Fibroblast of skin of back (primary cell): ENCODE data around the gene HS6ST2.

ENCODE experiments used
- DNase-seq: peaks from one replicate; pipeline ENCODE4 v3.0.0-alpha.2; 2013

HS6ST2 gene

DNA sequence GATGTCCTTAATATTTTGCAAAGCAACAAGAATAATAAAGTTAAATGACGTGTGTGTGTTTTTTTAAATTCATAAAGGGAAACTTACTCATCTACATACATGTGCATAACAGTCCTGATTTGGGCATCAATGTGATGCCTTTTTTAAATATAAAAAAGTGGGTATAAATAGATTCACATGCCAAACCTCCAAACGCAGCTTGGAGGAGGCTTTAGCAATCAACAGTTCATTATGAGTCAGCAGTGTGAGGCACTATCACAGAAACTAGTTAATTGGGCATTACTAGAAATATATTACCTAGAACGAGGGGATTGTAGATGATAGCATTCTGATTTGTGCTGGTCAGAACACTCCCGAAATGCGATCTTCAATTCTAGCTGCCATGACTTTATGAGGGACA is 115.1 kb downstream of the HS6ST2 start:
- no peak for DNase-seq

DNA sequence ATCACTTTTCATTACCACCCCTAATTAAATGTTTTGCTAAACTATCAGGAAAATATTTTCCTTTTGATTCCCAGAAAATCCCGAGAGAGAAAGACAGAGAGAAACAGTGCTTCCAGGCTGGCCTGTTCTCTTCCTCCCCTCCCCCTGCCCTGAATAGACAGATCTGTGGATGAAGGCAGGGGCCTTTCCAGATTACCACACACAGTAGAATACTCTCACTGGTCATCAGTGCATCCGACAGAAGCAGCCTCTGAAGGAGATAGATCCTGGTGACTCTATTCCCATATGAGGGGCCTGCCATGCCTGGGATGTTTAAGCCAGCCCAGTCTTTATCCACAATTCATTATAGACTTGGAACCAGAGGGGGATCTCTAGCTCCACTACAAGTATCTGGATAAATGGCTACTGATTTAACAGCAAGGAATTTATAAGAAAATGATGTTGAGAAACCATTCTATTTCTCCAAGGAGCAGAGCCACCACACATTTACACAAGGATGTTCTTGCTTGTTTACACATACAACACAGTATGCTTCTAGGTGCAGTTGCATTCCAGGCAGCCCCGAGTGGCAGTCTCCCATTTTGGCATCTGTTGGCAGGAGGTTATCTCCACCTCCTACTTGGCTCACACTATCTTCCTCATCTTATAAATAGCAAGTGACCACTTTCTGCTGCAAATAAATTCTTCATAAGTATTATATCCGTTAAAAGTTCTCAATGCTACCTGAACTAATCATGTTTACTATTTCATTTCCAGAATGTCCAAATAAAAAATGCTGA is 115.8 kb downstream of the HS6ST2 start:
- no peak for DNase-seq

DNA sequence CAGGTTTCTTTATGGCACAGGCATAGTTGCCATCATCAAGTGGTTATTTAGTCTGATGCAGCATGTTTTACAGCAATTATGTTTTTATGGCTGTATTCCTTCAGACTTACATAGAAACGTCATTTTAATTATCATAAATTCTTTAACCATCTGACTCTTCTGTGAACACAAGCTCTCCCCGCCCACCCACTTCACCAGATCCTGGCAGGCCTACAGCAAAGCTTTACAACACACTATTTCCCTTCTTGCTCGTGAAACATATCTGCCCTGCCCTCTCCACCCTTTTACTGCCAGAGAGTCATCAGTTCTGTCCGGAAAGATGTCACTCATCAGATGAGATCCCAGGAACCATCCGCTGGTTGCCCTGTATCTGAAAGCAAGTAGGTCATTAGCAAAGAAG is 120.5 kb downstream of the HS6ST2 start:
- DNase-seq, result no peak

DNA sequence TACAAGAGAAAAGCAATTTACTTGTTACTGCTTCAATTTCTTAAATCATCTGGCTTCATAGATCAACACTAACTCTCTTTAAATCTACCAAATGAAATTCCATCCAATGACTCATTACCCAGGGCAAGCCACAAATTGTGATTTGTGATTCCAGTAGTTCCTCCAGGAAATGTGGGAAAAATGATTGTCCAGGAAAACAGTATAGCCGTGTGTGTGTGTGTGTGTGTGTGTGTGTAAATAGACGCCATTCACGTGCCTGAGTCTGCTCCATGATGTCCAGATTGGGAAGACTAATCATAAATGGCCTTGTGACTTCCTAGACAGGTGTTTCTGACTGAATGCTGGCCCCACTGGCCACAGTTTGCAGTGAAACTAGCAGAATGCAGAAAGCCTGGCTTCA is 121.3 kb downstream of the HS6ST2 start:
- peak; percentile 82 for DNase-seq

DNA sequence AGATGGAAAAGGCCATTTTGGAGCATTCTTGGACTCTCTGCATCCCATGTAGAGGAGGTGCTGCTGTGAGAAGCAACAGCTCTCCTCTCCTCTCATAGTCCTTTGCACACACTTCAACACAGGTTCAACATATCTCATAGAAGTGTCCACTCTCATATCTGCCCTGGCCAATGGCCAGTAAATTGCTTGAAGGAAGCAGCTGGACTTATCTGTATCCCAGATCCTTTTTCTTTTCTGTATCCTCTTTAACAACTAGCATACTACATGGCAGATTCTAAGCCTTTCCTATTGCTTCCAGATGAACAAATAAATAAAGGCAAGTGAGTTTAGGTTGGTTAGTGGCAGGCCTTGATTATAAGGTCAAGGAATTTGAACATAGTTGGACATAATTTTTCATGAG is 122.0 kb downstream of the HS6ST2 start:
- DNase-seq, result no peak

DNA sequence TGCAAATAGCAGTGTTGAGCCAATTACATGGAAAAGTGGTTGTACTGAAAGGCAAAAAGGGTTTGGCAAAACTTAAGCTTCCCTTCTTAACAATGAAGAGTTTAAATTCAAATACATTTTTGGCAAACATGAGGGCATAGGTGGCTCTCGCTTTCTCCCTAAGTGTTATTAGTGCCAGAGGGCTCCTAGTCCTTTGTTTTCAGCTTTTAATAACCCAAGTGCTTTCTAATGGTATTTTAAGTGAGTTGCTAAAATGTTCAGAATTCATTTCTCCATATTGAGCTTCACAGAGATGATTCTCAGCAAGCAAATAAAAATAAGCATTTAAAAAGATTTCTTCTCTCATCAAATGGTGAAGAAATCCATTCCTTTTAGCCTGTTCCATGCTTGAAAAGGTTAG is 123.7 kb downstream of the HS6ST2 start:
- DNase-seq, result no peak

DNA sequence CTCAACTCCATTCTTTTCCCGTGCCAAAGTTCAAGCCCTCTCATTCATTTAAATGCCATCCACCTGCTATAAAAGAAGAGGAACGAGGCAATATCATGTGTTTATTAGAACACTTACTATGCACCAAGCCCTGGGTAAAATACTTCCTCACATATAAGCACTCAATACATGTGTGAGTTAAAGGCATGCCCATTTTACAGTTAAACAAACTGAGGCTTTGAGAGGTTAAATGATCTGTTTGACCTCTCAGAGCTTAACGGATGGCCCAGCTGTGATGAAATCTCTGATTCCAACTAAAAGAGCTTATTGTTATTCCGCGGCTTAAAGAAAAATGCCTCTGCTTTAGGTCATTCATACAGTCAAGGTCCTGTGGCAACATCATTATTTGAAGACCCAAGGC is 124.3 kb downstream of the HS6ST2 start:
- DNase-seq, result no peak

DNA sequence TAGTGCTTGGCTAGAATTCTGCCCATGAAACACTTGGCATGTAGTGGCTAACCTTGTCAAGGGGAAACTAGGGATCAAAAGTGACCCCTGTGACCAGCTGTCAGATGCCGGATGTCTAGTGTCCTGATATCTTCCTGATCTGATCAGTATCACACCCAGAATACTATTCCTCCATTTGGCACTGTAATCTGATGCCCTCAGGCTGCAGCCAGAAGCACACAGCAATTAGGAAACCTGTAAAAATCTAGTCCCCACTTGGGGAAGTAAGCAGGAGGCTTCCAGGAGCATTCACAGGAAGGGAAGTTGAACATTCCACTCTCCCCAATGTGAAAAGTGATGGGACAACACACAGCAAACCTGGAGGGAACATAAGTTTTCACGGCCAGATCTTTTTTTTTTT is 125.1 kb downstream of the HS6ST2 start:
- no peak for DNase-seq

DNA sequence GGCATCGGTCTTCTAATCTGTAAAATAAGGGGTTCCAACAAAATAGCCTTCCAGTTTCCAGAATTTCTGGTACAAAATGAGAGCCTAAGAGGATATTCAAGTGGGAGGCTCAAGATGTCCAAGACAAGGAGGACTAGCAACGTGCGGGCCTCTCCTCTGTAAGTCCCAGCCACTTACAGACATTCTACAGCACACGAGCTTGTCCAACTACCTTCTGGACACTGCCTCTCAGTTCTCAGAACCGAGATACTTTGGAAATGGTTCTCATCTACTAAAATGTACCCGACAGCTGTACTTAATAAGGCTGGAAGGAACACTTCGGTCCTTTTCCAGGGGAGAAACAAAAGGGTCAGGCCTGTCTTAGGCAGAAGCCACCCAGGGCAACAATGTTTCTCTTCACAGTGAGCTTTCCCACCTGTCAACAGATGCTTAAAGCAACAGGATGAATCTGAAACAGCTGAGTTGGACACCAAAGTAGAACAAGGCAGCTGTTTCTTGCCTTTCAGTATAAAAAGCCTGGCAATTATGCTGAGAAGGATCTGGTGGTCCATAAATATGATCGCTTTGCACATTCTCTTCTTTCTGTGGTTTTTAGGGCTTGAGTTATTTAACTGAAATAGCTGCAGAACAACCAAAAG is 127.0 kb downstream of the HS6ST2 start:
- no peak for DNase-seq

DNA sequence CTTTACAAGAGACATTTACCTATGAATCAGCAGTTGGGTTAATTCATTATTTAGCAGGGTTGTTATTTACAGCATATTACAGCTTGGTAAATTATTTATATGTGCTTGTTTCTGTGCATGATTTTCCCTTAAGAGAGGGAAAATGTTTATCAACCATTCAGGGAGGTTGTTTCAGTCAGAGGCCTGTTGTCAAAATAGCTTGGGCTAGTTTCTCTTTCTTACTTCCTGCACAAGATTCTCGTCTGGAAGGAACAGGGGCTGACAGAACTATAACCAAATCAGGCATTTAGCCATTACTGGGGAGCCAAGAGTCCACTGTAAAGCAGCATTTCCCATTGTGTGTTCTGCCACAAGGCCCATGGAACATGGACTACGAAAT is 135.8 kb downstream of the HS6ST2 start:
- DNase-seq, result no peak

DNA sequence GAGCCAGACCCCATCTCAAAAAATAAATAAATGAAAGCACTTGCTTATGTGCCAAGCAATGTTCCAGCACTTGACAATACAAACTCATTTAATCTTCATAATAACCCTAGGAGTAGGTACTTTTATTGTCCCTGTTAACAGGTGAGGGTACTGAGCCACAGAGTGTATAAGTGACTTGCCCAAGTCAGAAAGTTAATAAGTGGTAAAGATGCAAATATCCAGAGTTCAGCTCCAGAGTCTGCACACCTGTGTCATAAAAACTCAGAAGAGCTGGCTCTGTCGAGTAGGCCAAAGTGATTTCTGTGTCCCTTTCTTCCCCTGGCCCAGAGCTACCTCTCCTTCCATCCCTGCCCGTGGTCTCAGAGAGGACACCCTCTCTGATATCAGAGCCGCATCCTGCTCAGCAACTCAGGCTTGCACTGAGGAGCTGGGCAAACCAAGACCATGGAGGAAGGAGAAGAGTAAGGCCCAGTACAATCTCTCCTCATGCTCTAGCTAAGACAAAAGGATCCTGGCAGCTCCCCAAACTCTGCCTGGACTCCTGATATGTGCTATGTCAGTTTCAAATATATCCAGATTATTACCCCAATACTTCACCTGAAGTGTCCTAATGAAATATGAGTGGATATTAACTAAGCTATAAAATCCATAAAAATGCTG is 136.3 kb downstream of the HS6ST2 start:
- DNase-seq, result no peak

DNA sequence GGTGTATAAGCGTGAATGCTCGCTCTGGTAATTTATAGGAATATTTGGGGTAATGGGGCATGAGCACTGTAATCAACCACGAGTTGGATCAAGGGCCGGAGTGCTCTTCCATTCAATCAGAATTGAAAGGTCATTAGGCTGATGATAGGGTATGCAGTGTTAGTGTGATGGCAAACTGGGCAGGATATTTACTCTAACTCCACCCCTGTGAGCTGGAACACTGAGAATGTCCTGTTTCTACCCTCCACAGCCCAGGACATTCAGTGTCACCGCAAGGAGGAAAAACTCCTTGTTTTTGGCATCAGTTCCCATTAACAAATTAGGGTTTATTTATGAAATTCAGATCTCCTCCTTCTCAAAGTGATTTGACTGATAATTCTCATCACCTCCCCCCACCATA is 137.8 kb downstream of the HS6ST2 start:
- DNase-seq, result no peak

DNA sequence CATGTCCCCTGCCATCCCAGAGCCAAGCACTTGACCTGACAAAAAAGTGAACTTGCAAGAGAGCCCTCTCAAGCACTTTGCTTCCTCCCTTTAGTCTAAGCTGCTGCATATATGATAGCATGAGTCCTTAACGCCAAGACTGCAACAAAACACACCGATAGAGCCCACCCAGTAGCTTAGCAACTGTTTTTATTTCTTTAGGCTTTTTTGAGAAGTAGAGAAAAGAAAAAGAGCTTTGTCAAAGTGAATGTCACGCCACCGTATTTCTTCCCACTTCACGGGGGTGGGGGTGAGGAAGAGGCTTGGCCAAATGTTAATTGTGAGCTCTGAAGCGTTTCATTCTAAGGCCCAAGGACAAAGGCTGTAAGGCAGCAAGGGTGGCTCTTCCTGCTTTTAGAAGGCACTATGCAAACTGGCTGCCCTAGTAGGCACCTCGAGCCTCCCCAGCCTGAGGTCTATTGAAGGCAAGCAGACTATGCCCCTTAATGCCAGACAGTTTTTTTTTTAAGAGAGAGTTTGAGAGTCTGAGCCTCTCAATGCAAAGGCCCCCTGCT is 138.6 kb downstream of the HS6ST2 start:
- no peak for DNase-seq

DNA sequence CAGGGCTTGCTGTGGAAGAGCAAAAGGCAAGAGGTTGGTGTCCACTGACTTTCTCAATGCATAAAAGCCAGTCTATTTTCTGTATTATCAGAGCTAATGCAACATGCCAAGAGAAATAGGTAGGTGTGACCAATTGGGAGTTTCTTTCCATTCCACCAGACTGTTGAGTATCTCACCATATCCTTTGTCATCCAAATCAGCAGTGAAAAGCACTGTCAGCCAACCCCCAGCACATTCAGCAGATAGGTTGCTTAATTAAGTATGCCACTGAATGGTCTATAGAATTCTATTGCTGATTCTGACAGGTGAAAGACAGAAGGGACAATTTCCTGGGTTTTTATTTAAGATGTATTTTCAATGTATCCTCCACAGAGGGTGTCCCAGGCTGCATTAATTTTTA is 139.8 kb downstream of the HS6ST2 start:
- no peak for DNase-seq

DNA sequence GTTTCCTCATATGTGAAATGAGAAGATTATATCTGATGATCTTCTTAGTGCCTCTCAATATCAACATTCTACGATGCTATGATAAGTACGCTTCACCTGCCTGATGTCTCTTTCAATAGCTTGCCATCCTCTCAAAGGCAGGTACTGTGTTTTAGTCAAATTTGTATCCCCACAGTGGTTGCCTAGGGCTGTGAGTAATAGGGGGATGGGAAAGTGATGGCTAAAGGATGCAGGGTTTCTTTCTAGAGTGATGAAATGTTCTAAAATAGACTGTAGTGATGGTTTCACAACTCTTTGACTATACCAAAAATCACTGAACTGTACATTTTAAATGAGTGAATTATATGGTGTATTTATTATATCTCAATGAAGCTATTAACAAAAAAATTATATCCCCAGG is 142.8 kb downstream of the HS6ST2 start:
- DNase-seq, result no peak

DNA sequence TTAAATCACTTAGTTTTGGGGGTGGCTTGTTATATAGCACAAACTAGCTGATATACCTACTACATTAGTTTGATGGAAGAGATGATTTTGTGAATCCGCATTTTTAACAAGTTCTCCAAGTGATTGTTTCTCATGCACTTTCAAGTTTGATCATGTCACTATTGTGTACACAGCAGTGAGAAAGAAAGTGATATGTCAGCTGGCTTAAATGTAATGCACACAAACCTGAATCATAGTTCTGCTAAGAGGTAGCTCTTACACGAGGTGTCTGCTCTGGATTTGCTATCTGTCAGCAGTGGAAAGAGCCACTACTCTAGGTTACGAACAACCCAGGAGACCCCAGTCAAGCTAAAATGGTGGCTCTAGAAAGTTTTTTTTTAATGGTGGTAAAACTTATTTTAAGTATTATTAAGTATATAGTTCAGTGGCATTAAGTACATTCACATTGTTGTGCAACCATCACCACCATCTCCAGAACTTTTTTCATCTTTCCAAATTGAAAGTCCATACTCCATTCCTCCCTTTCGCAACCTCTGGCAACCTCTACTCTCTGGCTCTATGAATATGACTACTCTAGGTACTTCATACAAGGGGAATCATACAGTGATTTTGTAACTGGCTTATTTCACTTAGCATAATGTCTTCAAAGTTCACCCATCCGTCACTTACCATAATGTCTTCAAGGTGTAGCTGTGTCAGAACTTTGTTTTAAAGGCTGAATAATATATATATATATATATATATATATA is 147.3 kb downstream of the HS6ST2 start:
- no peak for DNase-seq

DNA sequence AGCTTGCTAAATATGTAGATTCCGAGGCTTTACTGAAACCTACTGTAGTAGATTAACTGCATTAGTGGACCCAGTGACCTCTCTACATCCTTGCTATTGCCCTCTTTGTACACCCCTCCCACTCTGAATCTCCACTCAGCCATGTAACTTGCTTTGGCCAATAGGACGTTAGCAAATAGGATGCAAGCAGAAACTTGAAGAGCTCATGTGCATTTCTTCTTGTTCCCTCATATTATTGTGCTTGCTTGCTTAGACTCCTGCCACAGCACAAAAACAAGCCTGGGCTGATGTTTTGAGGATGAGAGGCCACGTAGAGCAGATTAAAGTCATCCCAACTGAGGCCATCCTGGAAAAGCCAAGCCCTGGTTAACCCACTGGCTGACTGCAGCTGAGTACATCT is 147.9 kb downstream of the HS6ST2 start:
- no peak for DNase-seq

DNA sequence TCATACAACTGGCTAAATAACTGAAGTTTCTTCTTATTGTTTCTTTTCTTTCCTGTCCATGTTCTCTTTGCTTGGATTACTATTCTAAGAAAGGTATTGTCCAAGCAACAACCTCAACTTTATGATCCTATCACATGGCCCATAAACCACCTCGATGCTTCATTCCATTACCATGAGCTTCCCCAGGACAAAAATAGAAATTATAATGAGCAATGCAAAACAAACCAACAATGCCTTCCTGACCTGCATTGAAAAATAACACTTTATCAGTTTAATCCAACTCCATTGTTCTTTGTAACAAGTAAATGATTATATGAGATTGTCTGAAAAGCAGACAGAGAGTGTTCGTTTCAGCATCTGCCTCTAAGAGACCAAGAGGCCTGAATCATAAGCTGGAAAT is 148.8 kb downstream of the HS6ST2 start:
- DNase-seq, result no peak

DNA sequence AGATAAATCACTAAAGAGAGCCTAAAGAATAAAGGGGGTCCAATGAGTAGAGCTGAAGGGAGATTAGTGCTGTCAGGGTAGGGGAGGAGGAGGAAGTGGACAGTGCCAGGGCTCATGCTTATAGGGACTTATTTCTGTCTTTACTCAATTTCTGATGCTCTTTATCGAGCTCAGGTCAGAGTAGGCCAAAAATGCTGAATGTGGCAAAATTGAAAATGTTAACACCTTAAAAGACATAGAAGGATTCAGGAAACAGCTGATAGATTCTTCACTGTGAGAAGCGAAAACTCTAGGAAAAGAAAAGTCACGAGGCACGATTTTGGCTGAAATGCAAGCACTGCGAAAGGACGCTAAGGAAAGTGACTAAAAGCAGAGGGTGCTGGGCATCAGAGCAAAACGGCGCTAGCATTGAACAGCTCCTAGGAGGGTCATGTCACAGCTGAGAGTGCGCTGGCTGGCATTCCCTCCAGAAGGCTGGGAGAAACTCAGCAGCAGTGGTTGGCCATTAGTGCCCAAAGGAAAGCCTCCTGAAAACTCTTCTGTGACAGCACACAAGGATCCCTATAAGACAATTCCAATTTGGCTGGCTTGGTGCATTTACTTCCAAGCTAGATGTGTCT is 150.9 kb downstream of the HS6ST2 start:
- DNase-seq, result no peak

DNA sequence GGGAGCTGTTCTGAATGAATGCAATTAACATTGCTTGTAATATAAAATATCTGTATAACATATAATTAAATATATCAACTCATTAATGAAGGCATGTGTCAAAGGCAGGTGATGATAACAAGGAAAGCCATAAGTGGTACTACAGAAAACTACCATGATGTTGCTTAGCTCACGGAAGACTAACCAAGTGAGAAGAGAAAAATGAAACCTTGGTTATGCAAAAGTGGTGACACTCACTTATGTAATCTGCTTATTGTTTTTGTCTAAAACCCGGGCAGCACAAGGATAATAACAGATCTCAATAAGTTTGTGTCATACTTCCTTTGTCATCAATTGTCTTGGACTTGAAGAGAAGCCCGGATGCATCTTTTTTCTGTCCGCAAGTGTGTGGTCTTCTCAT is 156.4 kb downstream of the HS6ST2 start:
- DNase-seq, result no peak

DNA sequence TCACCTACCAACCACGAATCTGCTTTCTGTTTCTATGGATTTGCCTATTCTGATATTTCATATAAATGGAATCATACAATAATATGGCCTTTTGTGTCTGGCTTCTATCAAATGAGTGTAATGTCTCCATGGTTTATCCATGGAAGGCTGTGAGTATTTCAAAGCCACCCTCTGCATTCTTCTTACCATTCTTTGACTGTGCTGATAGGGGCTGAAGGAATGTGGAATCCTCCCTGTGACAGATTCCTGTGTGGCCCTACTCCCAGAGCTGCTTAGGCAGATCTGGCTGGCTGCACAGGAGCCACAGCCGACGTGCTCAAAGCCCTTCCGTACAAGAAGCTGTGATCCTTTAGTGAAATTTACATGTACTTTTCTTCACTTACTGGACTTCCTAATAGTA is 163.2 kb downstream of the HS6ST2 start:
- peak; percentile 9 for DNase-seq

DNA sequence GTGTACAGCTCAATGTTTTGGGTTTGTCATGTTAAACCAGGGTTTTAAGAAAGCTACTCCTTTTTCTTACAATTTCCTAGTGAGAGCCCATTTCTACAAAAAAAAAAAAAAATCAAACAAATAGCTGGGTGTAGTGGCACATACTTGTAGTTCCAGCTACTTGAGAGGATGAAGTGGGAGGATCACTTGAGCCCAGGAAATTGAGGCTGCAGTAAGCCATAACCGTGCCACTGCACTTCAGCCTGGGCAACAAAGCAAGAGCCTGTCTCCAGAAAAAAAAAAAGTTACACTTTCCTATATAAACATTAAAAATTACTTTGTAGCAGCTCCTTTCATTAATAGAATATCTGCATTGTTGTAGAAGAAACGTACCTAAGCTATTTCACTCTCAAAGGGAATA is 166.7 kb downstream of the HS6ST2 start:
- no peak for DNase-seq

DNA sequence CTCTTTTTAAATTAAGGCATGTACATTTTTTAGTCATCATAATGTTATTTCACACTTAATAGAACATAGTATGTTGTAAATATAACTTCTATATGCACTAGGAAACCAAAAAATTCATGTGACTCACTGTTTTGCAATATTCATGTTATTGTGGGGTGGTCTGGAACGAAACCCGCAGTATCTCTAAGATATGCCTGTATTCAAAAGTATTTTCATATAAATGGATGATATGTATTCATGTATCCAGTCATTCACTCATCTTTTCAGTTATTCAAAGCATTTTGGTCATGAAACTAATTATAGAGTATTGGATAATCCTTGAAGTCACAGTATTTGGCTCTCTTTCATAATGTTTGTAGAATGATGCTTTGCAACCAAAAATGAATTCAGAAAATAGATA is 168.1 kb downstream of the HS6ST2 start:
- DNase-seq, result peak; percentile 15
